Measurements from ENCODE around the gene RBM5.

The RBM5 gene

GRCh38 chr3:50122071-50122470 lies 33.4 kb downstream of the RBM5 start:
- no peak for DNase-seq

DNA sequence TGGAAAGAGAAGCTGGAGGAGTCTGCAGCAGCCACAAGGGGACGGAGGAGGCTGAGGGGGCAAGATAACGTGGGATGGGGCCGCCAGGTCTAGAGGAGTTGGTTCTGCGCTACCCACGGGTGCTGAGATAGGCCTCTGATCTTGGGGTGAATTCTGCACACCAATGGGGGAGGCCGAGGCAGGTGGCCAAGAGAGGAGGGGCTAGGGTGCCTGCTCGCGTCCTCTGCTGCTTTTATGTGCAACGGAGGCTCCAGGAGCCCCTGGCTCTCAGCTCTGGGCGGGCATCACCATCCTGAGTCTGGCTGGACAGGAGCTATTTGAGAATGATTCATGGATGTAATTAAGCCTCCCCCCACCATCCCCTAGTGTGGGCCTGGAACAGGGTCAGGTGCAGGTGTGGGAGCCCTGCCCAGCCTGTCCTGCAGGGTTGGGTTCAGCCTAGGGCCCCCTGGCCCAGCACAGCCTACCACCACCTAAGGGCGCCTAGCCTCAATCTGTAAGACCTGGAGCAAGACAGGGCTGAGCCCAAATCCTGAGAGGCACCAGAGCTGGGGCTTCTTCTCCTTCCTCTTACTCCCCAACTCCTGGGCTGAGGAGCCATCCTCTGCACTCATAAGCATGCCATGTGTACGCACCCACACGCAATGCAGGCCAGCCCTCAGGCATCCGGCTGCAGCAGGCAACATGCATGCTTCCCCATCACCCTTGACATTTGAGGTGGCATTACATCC lies 34.1 kb downstream of the RBM5 start:
- DNase-seq, result no peak

GRCh38 chr3:50123394-50124051 lies 34.8 kb downstream of the RBM5 start:
- DNase-seq, result no peak

GRCh38 chr3:50124052-50124799 lies 35.5 kb downstream of the RBM5 start:
- DNase-seq, result no peak

GRCh38 chr3:50124800-50125178 lies 36.1 kb downstream of the RBM5 start:
- no peak for DNase-seq

DNA sequence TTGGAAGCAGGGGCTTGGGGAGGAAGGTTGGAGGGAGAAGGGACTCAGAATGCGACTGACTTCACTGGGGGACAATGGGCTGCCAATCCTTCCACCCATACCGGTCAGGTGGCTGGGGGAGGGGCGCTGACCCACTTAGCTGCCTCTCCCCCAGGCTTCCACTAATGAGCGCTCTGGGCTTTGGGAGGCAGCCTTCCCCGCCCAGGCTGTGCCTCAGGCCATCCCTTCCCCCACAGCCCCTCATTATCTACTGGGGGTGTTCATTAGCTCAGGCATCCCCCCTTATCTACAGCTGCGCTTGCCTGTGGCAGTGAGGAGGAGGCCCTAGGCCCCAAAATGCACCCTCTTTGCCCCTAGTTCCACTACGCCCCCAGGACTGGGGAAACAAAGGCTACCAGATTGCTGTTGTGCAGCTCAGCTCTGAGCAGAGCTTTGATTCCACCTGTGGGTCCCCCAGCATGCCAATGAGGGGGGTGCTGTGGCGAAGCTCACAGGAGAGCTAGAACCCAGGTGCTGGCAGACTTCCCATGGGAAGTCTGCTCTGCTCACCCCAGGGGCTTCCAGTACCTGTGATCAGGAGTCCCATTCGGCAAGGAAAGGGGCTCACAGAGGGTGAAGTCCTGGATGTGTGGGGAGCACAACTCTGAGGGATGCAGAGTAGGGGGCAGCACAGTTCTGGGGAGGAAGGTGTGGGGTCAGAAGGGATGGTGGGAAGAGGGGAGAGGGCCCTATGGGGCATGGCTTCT lies 37.0 kb downstream of the RBM5 start:
- no peak for DNase-seq

GRCh38 chr3:50126287-50127211 lies 37.8 kb downstream of the RBM5 start:
- DNase-seq, result no peak

DNA sequence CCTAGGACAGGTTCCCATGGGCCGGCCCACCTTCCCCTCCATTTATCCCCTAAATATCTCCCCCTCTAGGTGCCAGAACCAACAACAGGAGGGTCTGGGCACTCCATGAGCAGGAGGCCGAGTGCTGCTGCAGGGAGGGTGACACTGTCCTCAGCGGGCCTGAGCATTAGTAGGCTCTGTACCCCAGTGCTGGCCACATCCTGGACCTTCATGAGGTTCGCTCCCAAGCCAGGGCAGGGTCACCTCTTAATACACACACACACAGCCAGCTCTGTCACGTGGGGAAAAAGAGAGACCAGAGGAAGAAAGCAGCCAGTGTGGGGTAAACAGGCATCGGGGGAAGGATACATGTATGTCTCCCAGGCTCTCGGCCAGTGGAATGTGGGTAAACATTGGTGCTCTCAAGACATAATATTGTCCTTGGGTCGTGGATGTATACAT lies 38.6 kb downstream of the RBM5 start:
- no peak for DNase-seq

- DNase-seq, result no peak
Observed at GRCh38 chr3:50128001-50128400, 39.3 kb downstream of the RBM5 start.

GRCh38 chr3:50130436-50130835 lies 41.7 kb downstream of the RBM5 start:
- DNase-seq, result no peak

GRCh38 chr3:50132421-50133282 lies 43.9 kb downstream of the RBM5 start:
- no peak for DNase-seq

- DNase-seq, result no peak
Observed at GRCh38 chr3:50133283-50133615, 44.5 kb downstream of the RBM5 start.

GRCh38 chr3:50134367-50134766 lies 45.6 kb downstream of the RBM5 start:
- DNase-seq, result no peak

GRCh38 chr3:50135964-50136363 lies 47.2 kb downstream of the RBM5 start:
- no peak for DNase-seq

GRCh38 chr3:50136714-50137405 lies 48.1 kb downstream of the RBM5 start:
- DNase-seq, result no peak

- no peak for DNase-seq
Observed at GRCh38 chr3:50137531-50137930, 48.8 kb downstream of the RBM5 start.

DNA sequence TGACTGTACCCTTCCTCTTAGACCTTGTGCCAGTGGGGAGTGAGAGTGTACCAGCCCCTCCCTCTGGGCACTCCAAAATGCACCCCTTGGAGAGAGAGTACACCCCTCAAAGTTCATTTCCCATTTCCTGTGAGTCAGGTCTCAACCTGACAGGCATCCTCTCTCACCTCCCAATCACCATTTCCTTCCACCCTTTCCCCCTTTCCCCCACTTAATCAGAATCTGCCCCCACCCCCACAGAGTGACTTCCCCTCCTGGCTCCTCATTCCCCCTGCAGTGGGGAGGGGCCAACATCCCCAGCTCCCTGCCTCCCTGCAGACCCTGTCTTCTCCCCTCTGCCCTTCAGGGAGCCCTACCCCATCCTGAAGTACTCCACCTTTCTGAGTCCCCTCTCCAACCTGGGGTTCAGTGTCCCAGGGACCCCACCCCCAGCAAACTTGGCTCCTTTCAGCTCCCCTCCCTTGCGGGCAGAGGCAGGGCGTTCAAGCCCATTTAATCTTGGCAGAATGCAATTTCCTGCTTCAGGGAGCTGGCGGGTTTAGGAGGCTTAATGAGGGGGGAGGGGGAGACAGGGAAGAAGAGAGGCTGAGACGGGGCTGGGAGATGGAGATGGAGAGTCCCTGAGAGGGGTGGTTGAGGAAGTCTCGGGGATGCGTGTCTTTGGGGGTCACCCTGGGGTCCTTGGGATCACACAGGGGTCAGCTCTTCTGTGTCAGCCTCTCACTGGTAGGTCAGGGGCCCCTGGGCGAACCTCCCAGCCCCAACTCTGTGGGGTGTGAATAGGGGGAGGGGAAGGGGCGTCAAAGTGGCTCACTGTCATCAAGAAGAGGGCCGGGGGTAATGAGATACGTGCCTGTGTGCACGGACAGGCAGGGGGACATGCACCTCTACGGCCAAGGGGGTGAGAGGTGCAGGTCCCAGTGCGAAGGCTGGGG lies 49.8 kb downstream of the RBM5 start:
- no peak for DNase-seq

DNA sequence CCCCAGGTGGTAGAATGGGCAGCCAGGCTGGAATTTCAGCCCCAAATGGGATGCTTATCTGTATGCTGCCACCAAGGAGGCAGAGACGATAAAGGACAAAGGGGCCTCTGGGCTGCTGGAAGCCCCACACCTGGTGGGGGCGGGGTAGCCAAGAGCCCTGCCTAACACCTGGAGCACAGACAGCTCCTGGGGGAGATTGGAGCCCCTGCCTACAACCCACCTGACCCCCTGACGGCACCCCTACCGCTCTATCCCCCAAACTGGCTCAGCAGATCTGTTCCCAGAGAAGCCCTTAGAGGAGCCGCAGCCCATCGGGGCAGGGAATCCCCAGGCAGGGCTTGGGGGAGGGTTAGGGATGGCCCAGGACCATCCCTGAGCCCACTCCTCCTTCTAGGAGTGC lies 50.6 kb downstream of the RBM5 start:
- DNase-seq, result no peak

GRCh38 chr3:50139718-50140423 lies 51.2 kb downstream of the RBM5 start:
- no peak for DNase-seq
